NCI-H1048 (cell line): ENCODE results near the gene SPAG5.

Source experiments
- DNase-seq: peaks from one replicate; lab custom pipeline; 2025; lab: John Stamatoyannopoulos, UW

SPAG5 gene, protein sequence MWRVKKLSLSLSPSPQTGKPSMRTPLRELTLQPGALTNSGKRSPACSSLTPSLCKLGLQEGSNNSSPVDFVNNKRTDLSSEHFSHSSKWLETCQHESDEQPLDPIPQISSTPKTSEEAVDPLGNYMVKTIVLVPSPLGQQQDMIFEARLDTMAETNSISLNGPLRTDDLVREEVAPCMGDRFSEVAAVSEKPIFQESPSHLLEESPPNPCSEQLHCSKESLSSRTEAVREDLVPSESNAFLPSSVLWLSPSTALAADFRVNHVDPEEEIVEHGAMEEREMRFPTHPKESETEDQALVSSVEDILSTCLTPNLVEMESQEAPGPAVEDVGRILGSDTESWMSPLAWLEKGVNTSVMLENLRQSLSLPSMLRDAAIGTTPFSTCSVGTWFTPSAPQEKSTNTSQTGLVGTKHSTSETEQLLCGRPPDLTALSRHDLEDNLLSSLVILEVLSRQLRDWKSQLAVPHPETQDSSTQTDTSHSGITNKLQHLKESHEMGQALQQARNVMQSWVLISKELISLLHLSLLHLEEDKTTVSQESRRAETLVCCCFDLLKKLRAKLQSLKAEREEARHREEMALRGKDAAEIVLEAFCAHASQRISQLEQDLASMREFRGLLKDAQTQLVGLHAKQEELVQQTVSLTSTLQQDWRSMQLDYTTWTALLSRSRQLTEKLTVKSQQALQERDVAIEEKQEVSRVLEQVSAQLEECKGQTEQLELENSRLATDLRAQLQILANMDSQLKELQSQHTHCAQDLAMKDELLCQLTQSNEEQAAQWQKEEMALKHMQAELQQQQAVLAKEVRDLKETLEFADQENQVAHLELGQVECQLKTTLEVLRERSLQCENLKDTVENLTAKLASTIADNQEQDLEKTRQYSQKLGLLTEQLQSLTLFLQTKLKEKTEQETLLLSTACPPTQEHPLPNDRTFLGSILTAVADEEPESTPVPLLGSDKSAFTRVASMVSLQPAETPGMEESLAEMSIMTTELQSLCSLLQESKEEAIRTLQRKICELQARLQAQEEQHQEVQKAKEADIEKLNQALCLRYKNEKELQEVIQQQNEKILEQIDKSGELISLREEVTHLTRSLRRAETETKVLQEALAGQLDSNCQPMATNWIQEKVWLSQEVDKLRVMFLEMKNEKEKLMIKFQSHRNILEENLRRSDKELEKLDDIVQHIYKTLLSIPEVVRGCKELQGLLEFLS

GRCh38 chr17:28598799-28599310 lies at the start of gene SPAG5:
Gene SPAG5 (minus strand): TSS chr17:28599025. CDS start chr17:28598946, 79 bp downstream.
- peak; percentile 76 for DNase-seq

DNA sequence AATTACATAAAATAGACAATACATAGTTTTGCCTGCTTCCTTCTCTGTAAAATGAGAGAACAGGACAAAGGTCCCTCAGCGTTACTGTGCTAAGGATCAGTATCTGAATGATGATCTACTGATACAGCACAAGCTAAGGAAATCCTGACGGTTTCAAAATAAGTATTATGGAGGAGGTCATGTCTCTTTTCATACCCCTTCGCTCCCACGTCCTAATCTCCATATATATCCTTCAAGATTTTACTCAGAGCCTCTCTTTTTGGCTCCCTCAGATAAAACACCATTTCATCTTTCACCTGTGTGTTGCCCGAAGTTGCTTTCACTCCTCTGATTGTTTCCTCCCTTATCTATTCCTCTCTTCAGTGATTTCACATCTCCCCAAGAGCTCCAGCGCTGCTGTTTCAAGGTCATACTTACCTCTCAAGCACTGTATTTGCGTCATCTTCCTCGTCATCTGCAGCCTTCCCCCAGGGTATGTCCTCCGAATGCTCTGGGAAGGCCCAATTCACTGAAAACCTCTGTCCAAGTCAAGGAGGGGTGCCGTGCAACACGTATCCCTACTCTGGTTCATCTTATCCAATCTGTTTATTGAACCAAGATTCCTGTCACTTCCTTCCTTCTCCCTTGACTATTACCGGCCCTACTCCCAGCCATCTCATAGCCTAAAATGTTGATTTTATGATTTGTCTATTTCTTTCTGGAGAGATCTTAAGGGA lies 47.4 kb upstream of the SPAG5 start:
- no peak for DNase-seq

GRCh38 chr17:28645576-28645939 lies 46.7 kb upstream of the SPAG5 start:
- no peak for DNase-seq

GRCh38 chr17:28644787-28645575 lies 46.2 kb upstream of the SPAG5 start, which contains the start of gene BLTP2:
Gene BLTP2 (minus strand): TSS chr17:28645158. CDS start chr17:28645056, 102 bp downstream.
- peak; percentile 93 for DNase-seq

- no peak for DNase-seq
Observed at GRCh38 chr17:28643983-28644786, 45.4 kb upstream of the SPAG5 start.

GRCh38 chr17:28641579-28641978 lies 42.8 kb upstream of the SPAG5 start:
- no peak for DNase-seq

DNA sequence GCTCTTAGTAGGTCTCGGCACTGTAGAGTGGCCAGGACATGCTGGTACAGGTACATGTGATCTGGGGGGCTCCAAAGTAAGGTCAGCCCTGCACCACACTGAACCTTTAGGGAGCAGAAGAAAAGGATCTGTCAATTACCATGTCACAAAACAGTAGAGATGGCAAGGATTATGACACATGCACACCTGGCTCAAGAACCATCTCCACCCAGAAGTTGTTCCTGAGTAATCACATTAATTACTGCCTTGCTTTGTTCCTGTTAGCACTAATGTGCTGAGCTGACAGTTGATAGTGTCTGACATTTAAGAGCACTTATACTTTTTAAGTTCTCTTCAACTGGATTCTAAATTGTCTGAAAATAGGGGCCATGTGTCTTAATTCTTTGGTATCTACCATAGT lies 36.7 kb upstream of the SPAG5 start:
- no peak for DNase-seq

DNA sequence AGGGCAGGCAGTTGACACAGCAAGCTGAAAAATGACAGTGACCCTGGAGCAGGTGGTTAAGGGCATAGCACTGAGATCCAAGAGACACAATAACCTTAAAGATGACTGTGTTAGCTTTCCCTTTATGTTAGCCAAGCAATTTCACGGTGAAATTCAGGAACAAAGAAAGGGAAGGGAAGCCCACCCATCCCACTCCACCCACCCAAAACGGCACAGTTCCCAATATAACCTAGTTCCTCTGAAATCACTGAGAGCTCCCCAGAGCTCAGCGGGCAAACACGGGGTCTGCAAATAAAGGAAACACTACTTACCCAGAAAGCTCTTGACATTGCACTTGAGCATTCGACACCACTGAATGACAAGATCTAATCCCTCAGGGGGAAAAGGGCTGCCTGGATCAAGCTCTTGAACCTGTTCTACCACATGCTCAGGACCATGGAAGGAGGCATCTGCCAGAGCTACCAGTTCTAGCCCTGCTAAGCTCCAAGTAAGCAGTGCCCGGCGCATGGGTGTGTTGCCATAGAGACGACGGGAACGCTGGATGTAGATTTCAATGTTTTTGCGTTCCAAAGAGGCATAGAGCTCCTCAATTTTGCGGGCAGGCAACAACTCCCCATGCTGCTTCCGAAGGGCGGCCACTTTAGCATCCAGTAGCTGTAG lies 35.5 kb upstream of the SPAG5 start:
- no peak for DNase-seq

DNA sequence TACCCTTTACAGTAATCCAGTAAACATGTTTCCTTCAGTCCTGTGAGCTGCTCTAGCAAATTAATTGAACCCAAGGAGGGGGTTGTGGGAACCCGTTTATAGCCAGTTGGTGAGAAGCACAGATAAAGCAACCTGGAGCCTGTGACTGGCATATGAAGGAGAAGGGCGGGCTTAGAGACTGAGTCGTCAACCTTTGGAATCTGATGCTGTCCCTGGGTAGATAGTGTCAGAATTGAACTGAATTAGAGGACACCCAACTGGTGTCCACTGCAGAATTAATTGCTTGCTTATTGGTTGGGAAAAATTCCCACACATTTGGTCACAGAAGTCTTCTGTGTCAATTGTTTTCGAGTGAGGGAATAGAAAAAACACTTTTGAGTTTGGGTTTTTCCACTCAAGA lies 28.0 kb upstream of the SPAG5 start:
- DNase-seq = no peak

DNA sequence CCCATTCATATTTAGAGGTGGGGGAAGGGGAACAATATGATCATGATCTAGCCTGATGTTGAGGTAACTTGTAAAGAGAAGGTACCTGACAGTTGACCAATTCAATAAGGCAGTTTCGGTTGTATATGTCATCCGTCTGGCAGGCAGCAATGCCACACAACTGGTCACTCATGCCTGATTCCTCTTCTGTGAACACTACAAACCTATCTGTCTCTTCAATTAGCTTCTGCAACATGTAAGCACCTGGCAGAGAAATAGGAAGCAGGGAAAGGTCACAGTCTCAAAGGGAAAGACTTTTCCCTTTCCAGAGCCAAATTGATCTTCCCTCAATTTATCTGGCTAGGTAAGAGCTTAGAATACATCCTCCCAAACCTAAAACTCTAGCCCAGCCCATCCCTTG lies 25.3 kb upstream of the SPAG5 start:
- no peak for DNase-seq

DNA sequence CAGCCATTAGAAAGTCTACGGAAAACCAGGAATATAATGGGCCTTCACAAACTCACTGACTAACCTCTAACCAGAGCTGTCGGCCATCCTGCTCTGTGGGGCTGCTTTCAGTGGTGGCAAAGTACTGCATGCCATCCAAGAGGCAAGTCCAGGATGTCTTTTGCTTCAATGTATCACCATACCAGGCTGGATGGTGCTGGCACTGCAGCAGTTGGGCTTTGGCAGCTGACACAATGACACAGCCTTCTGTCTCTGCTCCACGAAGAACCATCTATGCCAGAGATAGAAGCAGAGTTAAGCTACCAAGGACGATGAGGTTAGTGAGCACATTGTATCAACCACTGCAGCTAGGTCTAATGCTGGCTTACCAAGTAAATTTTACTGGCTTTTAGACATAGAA lies 24.9 kb upstream of the SPAG5 start:
- DNase-seq = no peak

- DNase-seq = no peak
Observed at GRCh38 chr17:28622186-28622585, 23.4 kb upstream of the SPAG5 start.

GRCh38 chr17:28620010-28620409 lies 21.2 kb upstream of the SPAG5 start:
- DNase-seq = no peak

- no peak for DNase-seq
Observed at GRCh38 chr17:28618464-28618863, 19.6 kb upstream of the SPAG5 start.

- no peak for DNase-seq
Observed at GRCh38 chr17:28616281-28616680, 17.5 kb upstream of the SPAG5 start.

GRCh38 chr17:28615260-28615940 lies 16.6 kb upstream of the SPAG5 start:
- DNase-seq = no peak

DNA sequence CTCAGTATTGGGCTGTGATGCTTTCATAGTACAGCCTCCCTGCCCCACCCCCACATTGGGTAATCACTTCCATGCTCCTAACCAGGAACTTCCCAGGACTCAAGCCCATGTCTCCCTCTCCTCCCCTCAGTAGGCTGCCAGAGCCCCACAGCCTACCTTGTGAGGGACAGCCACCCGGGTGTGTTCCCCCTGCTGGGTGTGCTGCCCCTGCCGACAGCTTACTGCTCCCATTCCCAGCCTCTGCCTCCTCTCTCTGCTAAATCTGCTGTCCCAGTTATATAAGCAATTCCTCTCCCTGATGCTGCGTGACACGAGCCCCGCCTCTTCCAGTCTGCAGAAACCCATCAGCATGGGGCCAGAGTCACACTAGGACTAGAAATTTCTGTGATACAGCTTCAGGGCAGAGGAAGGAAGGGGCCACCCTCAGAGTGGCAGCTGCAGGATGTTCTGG lies 15.1 kb upstream of the SPAG5 start, which contains the start of gene RSKR:
TSS of gene RSKR (minus strand) at position 255 of the 451 bp plus-strand sequence. CDS start at position 231, 24 bp downstream.
- no peak for DNase-seq
